ENCODE data around the gene CSF3.

CSF3 gene

GRCh38 chr17:40034426-40035161 is 19.4 kb downstream of the CSF3 start:
- no peak overlapping the region for H3K4me3 ChIP-seq (ENCODE audit: low read length)
- no CpG with 5 or more reads among the region's 8 CpGs for WGBS (ENCODE audit: insufficient coverage, insufficient read length)
- peaks cover 21% of the 10 kb centered on the region for H3K36me3 ChIP-seq (ENCODE audit: control insufficient read depth, insufficient read depth, low read length)
- 0 out of 2 replicates have a peak, but pooled peaks cover 3% of the 10 kb centered on the region for H3K4me1 ChIP-seq (ENCODE audit: control insufficient read depth, insufficient read depth, low read length)
- H3K27ac ChIP-seq (ENCODE audit: low read length), result no peak overlapping the region
- no peaks in the 10 kb centered on the region for H3K9me3 ChIP-seq (ENCODE audit: control insufficient read depth, insufficient read depth, low read length)
- no peaks in the 10 kb centered on the region for H3K27me3 ChIP-seq (ENCODE audit: control insufficient read depth, insufficient read depth, low read length)
- DNase-seq (ENCODE audit: low read depth, low spot score), result no peak

- Histone ChIP-seq H3K4me1 (ENCODE audit: control insufficient read depth, insufficient read depth, low read length) (0 out of 2 replicates have a peak, but pooled peaks cover 3% of the 10 kb centered on the region), H3K4me3 (ENCODE audit: low read length) (no peak overlapping the region), H3K9me3 (ENCODE audit: control insufficient read depth, insufficient read depth, low read length) (no peaks in the 10 kb centered on the region), H3K27ac (ENCODE audit: low read length) (no peak overlapping the region), H3K36me3 (ENCODE audit: control insufficient read depth, insufficient read depth, low read length) (peaks cover 19% of the 10 kb centered on the region), H3K27me3 (ENCODE audit: control insufficient read depth, insufficient read depth, low read length) (no peaks in the 10 kb centered on the region)
- WGBS (ENCODE audit: insufficient coverage, insufficient read length), result no CpG with 5 or more reads among the region's 12 CpGs
- DNase-seq (ENCODE audit: low read depth, low spot score), result no peak
Measured at GRCh38 chr17:40035162-40035559, 19.9 kb downstream of the CSF3 start.

GRCh38 chr17:40038882-40039513 is 23.8 kb downstream of the CSF3 start:
- 0 out of 2 replicates have a peak, but pooled peaks cover 3% of the 10 kb centered on the region for H3K4me1 ChIP-seq (ENCODE audit: control insufficient read depth, insufficient read depth, low read length)
- no CpG with 5 or more reads among the region's 11 CpGs for WGBS (ENCODE audit: insufficient coverage, insufficient read length)
- H3K4me3 ChIP-seq (ENCODE audit: low read length), result no peak overlapping the region
- no peaks in the 10 kb centered on the region for H3K9me3 ChIP-seq (ENCODE audit: control insufficient read depth, insufficient read depth, low read length)
- no peaks in the 10 kb centered on the region for H3K27me3 ChIP-seq (ENCODE audit: control insufficient read depth, insufficient read depth, low read length)
- no peak overlapping the region for H3K27ac ChIP-seq (ENCODE audit: low read length)
- H3K36me3 ChIP-seq (ENCODE audit: control insufficient read depth, insufficient read depth, low read length), result no peaks in the 10 kb centered on the region
- no peak for DNase-seq (ENCODE audit: low read depth, low spot score)

GRCh38 chr17:40041196-40041595 is 26.0 kb downstream of the CSF3 start:
- no peak for DNase-seq (ENCODE audit: low read depth, low spot score)
- Histone ChIP-seq H3K27me3 (ENCODE audit: control insufficient read depth, insufficient read depth, low read length) (no peaks in the 10 kb centered on the region), H3K27ac (ENCODE audit: low read length) (no peak overlapping the region), H3K4me3 (ENCODE audit: low read length) (no peak overlapping the region), H3K4me1 (ENCODE audit: control insufficient read depth, insufficient read depth, low read length) (0 out of 2 replicates have a peak, but pooled peaks cover 3% of the 10 kb centered on the region), H3K36me3 (ENCODE audit: control insufficient read depth, insufficient read depth, low read length) (no peaks in the 10 kb centered on the region; the same call in 1 of the 2 replicates), H3K9me3 (ENCODE audit: control insufficient read depth, insufficient read depth, low read length) (no peaks in the 10 kb centered on the region)
- WGBS (ENCODE audit: insufficient coverage, insufficient read length), result no CpG with 5 or more reads among the region's 2 CpGs

GRCh38 chr17:40056379-40057015 is 41.3 kb downstream of the CSF3 start:
- no peak for DNase-seq (ENCODE audit: low read depth, low spot score)
- no peaks in the 10 kb centered on the region for H3K27me3 ChIP-seq (ENCODE audit: control insufficient read depth, insufficient read depth, low read length)

GRCh38 chr17:40058186-40058784 is 43.0 kb downstream of the CSF3 start:
- Histone ChIP-seq H3K36me3 (ENCODE audit: control insufficient read depth, insufficient read depth, low read length) (no peaks in the 10 kb centered on the region), H3K27ac (ENCODE audit: low read length) (no peak overlapping the region), H3K9me3 (ENCODE audit: control insufficient read depth, insufficient read depth, low read length) (no peaks in the 10 kb centered on the region), H3K4me1 (ENCODE audit: control insufficient read depth, insufficient read depth, low read length) (peaks cover 5% of the 10 kb centered on the region), H3K27me3 (ENCODE audit: control insufficient read depth, insufficient read depth, low read length) (no peaks in the 10 kb centered on the region), H3K4me3 (ENCODE audit: low read length) (no peak overlapping the region)
- WGBS (ENCODE audit: insufficient coverage, insufficient read length), result no CpG with 5 or more reads among the region's 8 CpGs
- DNase-seq (ENCODE audit: low read depth, low spot score), result no peak

More at GRCh38 chr17:40056379-40057015, 41.3 kb downstream of the CSF3 start:
- H3K9me3 ChIP-seq (ENCODE audit: control insufficient read depth, insufficient read depth, low read length), result no peaks in the 10 kb centered on the region
- H3K27ac ChIP-seq (ENCODE audit: low read length), result no peak overlapping the region
- peaks cover 5% of the 10 kb centered on the region for H3K4me1 ChIP-seq (ENCODE audit: control insufficient read depth, insufficient read depth, low read length)
- H3K4me3 ChIP-seq (ENCODE audit: low read length), result no peak overlapping the region
- peaks cover 2% of the 10 kb centered on the region; the same call in 1 of the 2 replicates for H3K36me3 ChIP-seq (ENCODE audit: control insufficient read depth, insufficient read depth, low read length)
- WGBS (ENCODE audit: insufficient coverage, insufficient read length), result no CpG with 5 or more reads among the region's 6 CpGs

GRCh38 chr17:40058865-40059264 is 43.6 kb downstream of the CSF3 start:
- no peak for DNase-seq (ENCODE audit: low read depth, low spot score)
- Histone ChIP-seq H3K9me3 (ENCODE audit: control insufficient read depth, insufficient read depth, low read length) (no peaks in the 10 kb centered on the region), H3K4me3 (ENCODE audit: low read length) (no peak overlapping the region), H3K36me3 (ENCODE audit: control insufficient read depth, insufficient read depth, low read length) (no peaks in the 10 kb centered on the region), H3K4me1 (ENCODE audit: control insufficient read depth, insufficient read depth, low read length) (peaks cover 5% of the 10 kb centered on the region), H3K27me3 (ENCODE audit: control insufficient read depth, insufficient read depth, low read length) (no peaks in the 10 kb centered on the region), H3K27ac (ENCODE audit: low read length) (no peak overlapping the region)
- no CpG with 5 or more reads among the region's 1 CpG for WGBS (ENCODE audit: insufficient coverage, insufficient read length)

- no peak overlapping the region for H3K4me3 ChIP-seq (ENCODE audit: low read length)
- H3K4me1 ChIP-seq (ENCODE audit: control insufficient read depth, insufficient read depth, low read length), result peaks cover 9% of the 10 kb centered on the region
- no peaks in the 10 kb centered on the region for H3K36me3 ChIP-seq (ENCODE audit: control insufficient read depth, insufficient read depth, low read length)
- DNase-seq (ENCODE audit: low read depth, low spot score), result no peak
- no peak overlapping the region for H3K27ac ChIP-seq (ENCODE audit: low read length)
- no CpG with 5 or more reads among the region's 8 CpGs for WGBS (ENCODE audit: insufficient coverage, insufficient read length)
- H3K27me3 ChIP-seq (ENCODE audit: control insufficient read depth, insufficient read depth, low read length), result no peaks in the 10 kb centered on the region
- no peaks in the 10 kb centered on the region for H3K9me3 ChIP-seq (ENCODE audit: control insufficient read depth, insufficient read depth, low read length)
Measured at GRCh38 chr17:40059729-40060475, 44.7 kb downstream of the CSF3 start.

- H3K4me1 ChIP-seq (ENCODE audit: control insufficient read depth, insufficient read depth, low read length), result peaks cover 12% of the 10 kb centered on the region
- no peak overlapping the region for H3K4me3 ChIP-seq (ENCODE audit: low read length)
- no peaks in the 10 kb centered on the region for H3K9me3 ChIP-seq (ENCODE audit: control insufficient read depth, insufficient read depth, low read length)
- H3K36me3 ChIP-seq (ENCODE audit: control insufficient read depth, insufficient read depth, low read length), result no peaks in the 10 kb centered on the region
- H3K27me3 ChIP-seq (ENCODE audit: control insufficient read depth, insufficient read depth, low read length), result no peaks in the 10 kb centered on the region
- no peak overlapping the region for H3K27ac ChIP-seq (ENCODE audit: low read length)
- DNase-seq (ENCODE audit: low read depth, low spot score), result no peak
- no CpG with 5 or more reads among the region's 11 CpGs for WGBS (ENCODE audit: insufficient coverage, insufficient read length)
Measured at GRCh38 chr17:40060887-40061608, 45.8 kb downstream of the CSF3 start.

All from iPS DF 6.9 (cell line).